GM12891 (cell line): ENCODE measurements around the gene ZNF148.
A peak's percentile ranks its signal among the peaks of the same experiment; 100 is the strongest.

Experiments used
- DNase-seq: peaks from one replicate; pipeline ENCODE4 v3.0.0; 2011; ENCODE audit warnings: low spot score; ENCODE audit not compliant: insufficient read length
- FAIRE-seq: peaks from 2 replicates; lab custom pipeline; 2011; peaks lifted over from hg19 to GRCh38; lab: Jason Lieb, UNC
- PAX5 ChIP-seq: IDR thresholded peaks from 2 replicates; pipeline ENCODE4 v1.6.1; 2011; ENCODE audit warnings: low read length, moderate library complexity, mild to moderate bottlenecking; ENCODE audit not compliant: insufficient read depth, severe bottlenecking
- POLR2A ChIP-seq: IDR thresholded peaks from 2 replicates; pipeline ENCODE4 v1.6.1; 2011; ENCODE audit warnings: low read depth, low read length, control low read depth
- POLR2AphosphoS5 ChIP-seq: IDR thresholded peaks from 2 replicates; pipeline ENCODE4 v1.6.1; 2011; ENCODE audit warnings: low read depth, low read length, control low read depth
- POU2F2 ChIP-seq: IDR thresholded peaks from 2 replicates; pipeline ENCODE4 v1.6.1; 2011; ENCODE audit warnings: low read depth, mild to moderate bottlenecking, control low read depth, low read length, moderate library complexity
- SPI1 ChIP-seq: IDR thresholded peaks from 2 replicates; pipeline ENCODE4 v1.6.1; 2011; ENCODE audit warnings: low read depth, low read length, control low read depth
- TAF1 ChIP-seq: IDR thresholded peaks from 2 replicates; pipeline ENCODE4 v1.6.1; 2011; ENCODE audit warnings: low read depth, low read length, control low read depth

Gene ZNF148

DNA sequence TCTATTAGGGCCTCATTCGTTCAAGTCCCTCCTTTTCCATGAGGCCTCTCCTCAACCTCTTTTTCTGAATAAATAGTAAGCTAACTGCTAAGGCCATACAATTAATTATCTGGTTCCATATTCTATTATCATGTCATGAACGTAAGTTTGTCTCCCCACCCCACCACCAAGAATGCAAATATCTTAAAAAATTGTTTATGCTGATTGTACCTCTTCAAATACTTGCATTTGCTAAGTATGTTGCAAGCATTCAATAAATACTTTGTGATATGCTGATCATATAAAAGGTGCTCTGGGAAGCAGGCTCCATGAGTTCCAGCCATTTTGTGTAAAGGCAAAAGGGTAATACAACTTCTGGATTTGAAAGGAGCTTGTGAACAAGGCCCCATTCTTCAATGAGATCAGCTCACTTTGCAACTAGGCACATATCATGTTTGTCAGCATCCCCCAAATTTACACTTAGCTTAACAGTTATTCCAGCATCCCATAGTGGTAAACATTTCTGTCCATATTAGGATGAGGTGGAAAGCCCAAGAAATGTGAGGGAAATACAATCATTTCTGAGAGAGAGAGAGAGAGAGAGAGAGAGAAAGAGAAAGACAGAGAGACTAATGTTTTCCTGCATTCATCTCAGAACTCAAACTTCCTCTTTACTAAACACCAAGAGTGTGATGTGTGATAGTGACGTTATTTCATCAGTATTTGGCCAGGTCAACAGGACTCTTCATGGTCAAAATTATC, 195.8 kb downstream of the ZNF148 start:
- peak; percentile 77 for FAIRE-seq
- DNase-seq: no peak

DNA sequence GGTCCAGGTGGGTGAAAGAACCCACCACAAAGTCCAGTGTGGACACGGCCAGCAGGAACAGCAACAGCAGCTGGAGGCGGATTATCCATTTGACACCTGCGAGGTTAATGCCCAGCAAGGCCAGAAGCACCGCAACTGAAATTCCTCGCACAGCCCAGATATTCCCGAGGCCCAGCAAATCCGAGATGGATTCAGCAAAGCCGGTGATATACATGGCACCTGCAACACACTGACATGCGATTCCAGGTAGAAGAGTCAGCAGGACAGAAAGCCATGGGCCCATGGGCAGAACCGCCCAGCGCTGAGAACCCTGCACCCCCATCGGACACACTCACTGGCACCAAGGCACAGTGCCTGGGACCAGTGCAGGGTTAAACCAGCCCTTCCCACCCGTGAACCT, 197.4 kb downstream of the ZNF148 start:
- TF ChIP-seq SPI1 (no peak), POLR2AphosphoS5 (no peak), POLR2A (no peak), TAF1 (no peak), POU2F2 (no peak), PAX5 (no peak)
- DNase-seq: no peak
- FAIRE-seq: peak; percentile 35

More for the DNA sequence above, 195.8 kb downstream of the ZNF148 start:
- TF ChIP-seq SPI1: 0 out of 2 replicates have a peak, but pooled peaks have one; percentile 1
- TF ChIP-seq POU2F2: no peak
